HG03565 (cell line): ENCODE data around the gene CCDC92B.

Source experiments
- ATAC-seq: cut with Tn5 transposase; IDR thresholded peaks from one replicate; pipeline ENCODE4 v1.9.1; 2021; ENCODE audit warnings: mild to moderate bottlenecking, moderate library complexity; ENCODE audit not compliant: unreplicated experiment

The CCDC92B gene

GRCh38 chr17:2723505-2723996 is 25.9 kb downstream of the CCDC92B start:
- ATAC-seq = no peak

- no peak for ATAC-seq
Observed at GRCh38 chr17:2722611-2723010, 26.8 kb downstream of the CCDC92B start.

GRCh38 chr17:2721603-2722002 is 27.8 kb downstream of the CCDC92B start:
- ATAC-seq = no peak

- ATAC-seq = no peak
Observed at GRCh38 chr17:2719861-2720260, 29.6 kb downstream of the CCDC92B start.

GRCh38 chr17:2718150-2718938 is 31.1 kb downstream of the CCDC92B start:
- no peak for ATAC-seq

- no peak for ATAC-seq
Observed at GRCh38 chr17:2716649-2717048, 32.8 kb downstream of the CCDC92B start.

GRCh38 chr17:2713881-2714280 is 35.6 kb downstream of the CCDC92B start:
- no peak for ATAC-seq

- ATAC-seq = no peak
Observed at GRCh38 chr17:2712300-2713043, 37.0 kb downstream of the CCDC92B start.

- ATAC-seq = peak; percentile 64
Observed at GRCh38 chr17:2711608-2712299, 37.7 kb downstream of the CCDC92B start, which contains the start of gene CLUH. CLUH (minus strand) TSS chr17:2711764; CDS start chr17:2711661, 103 bp downstream.

GRCh38 chr17:2710803-2711607 is 38.4 kb downstream of the CCDC92B start:
- ATAC-seq = peak; percentile 12

- ATAC-seq = no peak
Observed at GRCh38 chr17:2710071-2710802, 39.2 kb downstream of the CCDC92B start.

- ATAC-seq = no peak
Observed at GRCh38 chr17:2709183-2709661, 40.2 kb downstream of the CCDC92B start.

GRCh38 chr17:2708585-2709182 is 40.8 kb downstream of the CCDC92B start:
- ATAC-seq = no peak

GRCh38 chr17:2707721-2708584 is 41.5 kb downstream of the CCDC92B start:
- no peak for ATAC-seq

- ATAC-seq = no peak
Observed at GRCh38 chr17:2706911-2707510, 42.4 kb downstream of the CCDC92B start.

GRCh38 chr17:2705888-2706795 is 43.3 kb downstream of the CCDC92B start:
- ATAC-seq = no peak

GRCh38 chr17:2705263-2705662 is 44.2 kb downstream of the CCDC92B start:
- ATAC-seq = no peak
